ENCODE measurements around the gene ZNF701. TPM values are rescaled to one million over a fixed set of nuclear protein-coding genes. Genes with fewer than 3 reads are reported as not detected.

ZNF701 gene
- total and polyA plus RNA-seq, 2 of the 13 experiments (the other 11 are each of a cell fraction or from before 2014, with no cell fraction given): 4.5 to 6.3 TPM

DNA sequence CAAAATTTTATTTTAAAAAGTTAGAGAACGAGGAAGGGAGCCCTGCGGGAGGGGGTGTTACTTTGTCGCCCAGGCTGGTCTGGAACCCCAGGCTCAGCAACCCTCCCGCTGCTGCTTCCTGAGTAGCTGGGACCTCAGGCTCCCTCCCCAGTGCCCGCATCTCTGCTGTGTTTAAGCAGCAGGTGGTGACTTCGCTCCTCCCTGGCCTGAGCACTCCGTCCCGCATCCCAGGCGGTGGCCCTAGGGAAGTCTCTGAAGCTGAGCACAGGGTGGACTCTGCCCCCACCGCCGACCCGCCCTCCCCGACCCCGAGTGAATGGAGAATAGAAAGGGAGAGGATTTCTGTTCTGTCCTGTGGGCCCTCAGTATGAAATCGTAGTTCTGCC, 30.5 kb downstream of the ZNF701 start (continued):
- TF ChIP-seq, protein P1, sequence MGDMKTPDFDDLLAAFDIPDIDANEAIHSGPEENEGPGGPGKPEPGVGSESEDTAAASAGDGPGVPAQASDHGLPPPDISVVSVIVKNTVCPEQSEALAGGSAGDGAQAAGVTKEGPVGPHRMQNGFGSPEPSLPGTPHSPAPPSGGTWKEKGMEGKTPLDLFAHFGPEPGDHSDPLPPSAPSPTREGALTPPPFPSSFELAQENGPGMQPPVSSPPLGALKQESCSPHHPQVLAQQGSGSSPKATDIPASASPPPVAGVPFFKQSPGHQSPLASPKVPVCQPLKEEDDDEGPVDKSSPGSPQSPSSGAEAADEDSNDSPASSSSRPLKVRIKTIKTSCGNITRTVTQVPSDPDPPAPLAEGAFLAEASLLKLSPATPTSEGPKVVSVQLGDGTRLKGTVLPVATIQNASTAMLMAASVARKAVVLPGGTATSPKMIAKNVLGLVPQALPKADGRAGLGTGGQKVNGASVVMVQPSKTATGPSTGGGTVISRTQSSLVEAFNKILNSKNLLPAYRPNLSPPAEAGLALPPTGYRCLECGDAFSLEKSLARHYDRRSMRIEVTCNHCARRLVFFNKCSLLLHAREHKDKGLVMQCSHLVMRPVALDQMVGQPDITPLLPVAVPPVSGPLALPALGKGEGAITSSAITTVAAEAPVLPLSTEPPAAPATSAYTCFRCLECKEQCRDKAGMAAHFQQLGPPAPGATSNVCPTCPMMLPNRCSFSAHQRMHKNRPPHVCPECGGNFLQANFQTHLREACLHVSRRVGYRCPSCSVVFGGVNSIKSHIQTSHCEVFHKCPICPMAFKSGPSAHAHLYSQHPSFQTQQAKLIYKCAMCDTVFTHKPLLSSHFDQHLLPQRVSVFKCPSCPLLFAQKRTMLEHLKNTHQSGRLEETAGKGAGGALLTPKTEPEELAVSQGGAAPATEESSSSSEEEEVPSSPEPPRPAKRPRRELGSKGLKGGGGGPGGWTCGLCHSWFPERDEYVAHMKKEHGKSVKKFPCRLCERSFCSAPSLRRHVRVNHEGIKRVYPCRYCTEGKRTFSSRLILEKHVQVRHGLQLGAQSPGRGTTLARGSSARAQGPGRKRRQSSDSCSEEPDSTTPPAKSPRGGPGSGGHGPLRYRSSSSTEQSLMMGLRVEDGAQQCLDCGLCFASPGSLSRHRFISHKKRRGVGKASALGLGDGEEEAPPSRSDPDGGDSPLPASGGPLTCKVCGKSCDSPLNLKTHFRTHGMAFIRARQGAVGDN (CRISPR knock-in tag; IDR thresholded peaks at IDR 0.05): peak; percentile 36; the same call in 1 of the 2 replicates
- TF ChIP-seq ZNF562 (CRISPR knock-in tag; IDR thresholded peaks at IDR 0.05; ENCODE audit: borderline replicate concordance): no peak
- TF ChIP-seq GABPA (IDR thresholded peaks at IDR 0.05; ENCODE audit: low read depth, low read length): 0 out of 2 replicates have a peak, but pooled peaks have one; percentile 24
- no peak for TF ChIP-seq GABPA (CRISPR knock-in tag; IDR thresholded peaks at IDR 0.05; ENCODE audit: low read depth)
- TF ChIP-seq ZNF34 (CRISPR knock-in tag; IDR thresholded peaks at IDR 0.05; ENCODE audit: borderline replicate concordance): no peak
- 0 out of 2 replicates have a peak, but pooled peaks have one; percentile 39 for TF ChIP-seq KLF6 (CRISPR knock-in tag; IDR thresholded peaks at IDR 0.05)
- TF ChIP-seq DPF2 (CRISPR knock-in tag; IDR thresholded peaks at IDR 0.05; ENCODE audit: borderline replicate concordance, low read depth): no peak
- TF ChIP-seq MAFK (conservative IDR thresholded peaks at IDR 0.05 in 1 of 2, IDR thresholded peaks at IDR 0.05 in 1 of 2; ENCODE audit: low read length in 2 of 2): no peak
- peak; percentile 1; the same call in 1 of the 2 replicates for TF ChIP-seq ZFX (CRISPR knock-in tag; IDR thresholded peaks at IDR 0.05; ENCODE audit: low read depth)
- TF ChIP-seq ZNF232 (CRISPR knock-in tag; IDR thresholded peaks at IDR 0.05; ENCODE audit: borderline replicate concordance): no peak
- TF ChIP-seq ELF4 (CRISPR knock-in tag; IDR thresholded peaks at IDR 0.05; ENCODE audit: borderline replicate concordance): no peak
- no peak for TF ChIP-seq ZMYM2 (CRISPR knock-in tag; IDR thresholded peaks at IDR 0.05)
- TF ChIP-seq ZNF430 (CRISPR knock-in tag; IDR thresholded peaks at IDR 0.05): no peak
- no peak for TF ChIP-seq ZNF234 (CRISPR knock-in tag; conservative IDR thresholded peaks at IDR 0.05)
- TF ChIP-seq PAX8 (CRISPR knock-in tag; IDR thresholded peaks at IDR 0.05; ENCODE audit: borderline replicate concordance): no peak
- TF ChIP-seq, protein P2, sequence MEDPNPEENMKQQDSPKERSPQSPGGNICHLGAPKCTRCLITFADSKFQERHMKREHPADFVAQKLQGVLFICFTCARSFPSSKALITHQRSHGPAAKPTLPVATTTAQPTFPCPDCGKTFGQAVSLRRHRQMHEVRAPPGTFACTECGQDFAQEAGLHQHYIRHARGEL (CRISPR knock-in tag; IDR thresholded peaks at IDR 0.05): no peak
- no peak for TF ChIP-seq TRIM24 (CRISPR knock-in tag; IDR thresholded peaks at IDR 0.05)
- no peak for TF ChIP-seq ZNF564 (CRISPR knock-in tag; IDR thresholded peaks at IDR 0.05)
- TF ChIP-seq TCF7 (IDR thresholded peaks at IDR 0.05; ENCODE audit: low read depth): no peak
- TF ChIP-seq ZNF382 (CRISPR knock-in tag; IDR thresholded peaks at IDR 0.05; ENCODE audit: borderline replicate concordance): no peak
- TF ChIP-seq ZNF263 (CRISPR knock-in tag; IDR thresholded peaks at IDR 0.05): peak; percentile 99
- TF ChIP-seq SYNCRIP (IDR thresholded peaks at IDR 0.05; ENCODE audit: insufficient read depth, low read depth, low read length): no peak
- TF ChIP-seq ERF (CRISPR knock-in tag; IDR thresholded peaks at IDR 0.05): no peak

Data from HepG2 (cell line).